Measurements from ENCODE around the gene SERAC1.

The SERAC1 gene

GRCh38 chr6:158115508-158115907, 52.6 kb downstream of the SERAC1 start:
- H3K27ac ChIP-seq = no peak overlapping the region
- DNase-seq (ENCODE audit: low spot score) = no peak
- ChIA-PET CTCF (interaction anchor here (0.6 to 1.5 kb wide), 2 partner anchors 16 to 488 kb away, joined by 3 read pairs; no protein-coding TSS in a partner anchor), POLR2A (ENCODE audit: low non-redundant PET) (no interaction called here)
- TF ChIP-seq CTCF (conservative IDR thresholded peaks at IDR 0.05; ENCODE audit: low read depth) = no peak

GRCh38 chr6:158115102-158115501, 53.0 kb downstream of the SERAC1 start:
- ChIA-PET CTCF (interaction anchor here (0.6 kb wide), 1 partner anchor 488 kb away, joined by 3 read pairs; no protein-coding TSS in a partner anchor), POLR2A (ENCODE audit: low non-redundant PET) (no interaction called here)
- H3K27ac ChIP-seq = no peak overlapping the region
- TF ChIP-seq CTCF (conservative IDR thresholded peaks at IDR 0.05; ENCODE audit: low read depth) = no peak
- DNase-seq (ENCODE audit: low spot score) = no peak

- ChIA-PET CTCF (no interaction called here), POLR2A (ENCODE audit: low non-redundant PET) (no interaction called here)
- TF ChIP-seq CTCF (conservative IDR thresholded peaks at IDR 0.05; ENCODE audit: low read depth) = no peak
Observed at GRCh38 chr6:158113802-158114201, 54.3 kb downstream of the SERAC1 start.

GRCh38 chr6:158111987-158112386, 56.1 kb downstream of the SERAC1 start:
- POLR2A ChIA-PET (ENCODE audit: low non-redundant PET) = no interaction called here
- H3K27ac ChIP-seq = no peak overlapping the region
- no peak for DNase-seq (ENCODE audit: low spot score)
- TF ChIP-seq CTCF (conservative IDR thresholded peaks at IDR 0.05; ENCODE audit: low read depth) = no peak
- CTCF ChIA-PET = interaction anchor here (0.6 kb wide), 1 partner anchor 14 kb away, joined by 4 read pairs; no protein-coding TSS in a partner anchor

More at GRCh38 chr6:158113802-158114201, 54.3 kb downstream of the SERAC1 start:
- no peak for DNase-seq (ENCODE audit: low spot score)
- H3K27ac ChIP-seq = no peak overlapping the region

- ChIA-PET POLR2A (ENCODE audit: low non-redundant PET) (no interaction called here), CTCF (interaction anchor here (0.6 kb wide), 1 partner anchor 32 kb away, joined by 5 read pairs; no protein-coding TSS in a partner anchor)
- no peak overlapping the region for H3K27ac ChIP-seq
- no peak for DNase-seq (ENCODE audit: low spot score)
- no peak for TF ChIP-seq CTCF (conservative IDR thresholded peaks at IDR 0.05; ENCODE audit: low read depth)
Observed at GRCh38 chr6:158110986-158111385, 57.1 kb downstream of the SERAC1 start.

- no peak for DNase-seq (ENCODE audit: low spot score)
- ChIA-PET POLR2A (ENCODE audit: low non-redundant PET) (no interaction called here), CTCF (no interaction called here)
- no peak overlapping the region for H3K27ac ChIP-seq
- TF ChIP-seq CTCF (conservative IDR thresholded peaks at IDR 0.05; ENCODE audit: low read depth) = no peak
Observed at GRCh38 chr6:158109748-158110147, 58.3 kb downstream of the SERAC1 start.

GRCh38 chr6:158104696-158105095, 63.4 kb downstream of the SERAC1 start:
- H3K27ac ChIP-seq = no peak overlapping the region
- CTCF ChIA-PET = no interaction called here
- no peak for DNase-seq (ENCODE audit: low spot score)
- POLR2A ChIA-PET (ENCODE audit: low non-redundant PET) = no interaction called here
- no peak for TF ChIP-seq CTCF (conservative IDR thresholded peaks at IDR 0.05; ENCODE audit: low read depth)
